ENCODE results near the gene MATN1.

The MATN1 gene

GRCh38 chr1:30706528-30706927 lies 16.9 kb downstream of the MATN1 start (continued):
- no peak for TF ChIP-seq GLIS3 (CRISPR knock-in tag; IDR thresholded peaks at IDR 0.05)
- TF ChIP-seq CSRNP3 (CRISPR knock-in tag; IDR thresholded peaks at IDR 0.05) = no peak
- TF ChIP-seq ZNF8 (CRISPR knock-in tag; IDR thresholded peaks at IDR 0.05) = no peak
- TF ChIP-seq RARB (CRISPR knock-in tag; IDR thresholded peaks at IDR 0.05) = no peak
- no peak for TF ChIP-seq TCF4 (CRISPR knock-in tag; IDR thresholded peaks at IDR 0.05; ENCODE audit: borderline replicate concordance)
- no peak for TF ChIP-seq ZNF565 (CRISPR knock-in tag; conservative IDR thresholded peaks at IDR 0.05; ENCODE audit: low read depth)
- TF ChIP-seq ESRRG (CRISPR knock-in tag; IDR thresholded peaks at IDR 0.05) = no peak
- TF ChIP-seq OSR1 (CRISPR knock-in tag; IDR thresholded peaks at IDR 0.05) = no peak
- no peak for TF ChIP-seq ZFP3 (CRISPR knock-in tag; IDR thresholded peaks at IDR 0.05)
- no peak for TF ChIP-seq PPARA (CRISPR knock-in tag; IDR thresholded peaks at IDR 0.05; ENCODE audit: borderline replicate concordance)
- TF ChIP-seq ZNF70 (CRISPR knock-in tag; IDR thresholded peaks at IDR 0.05) = no peak

GRCh38 chr1:30705698-30706097 lies 17.7 kb downstream of the MATN1 start:
- no peak for TF ChIP-seq PATZ1 (CRISPR knock-in tag; IDR thresholded peaks at IDR 0.05; ENCODE audit: borderline replicate concordance)
- no peak for TF ChIP-seq POU6F1 (CRISPR knock-in tag; IDR thresholded peaks at IDR 0.05; ENCODE audit: borderline replicate concordance, low read depth)
- no peak for TF ChIP-seq CREB5 (CRISPR knock-in tag; IDR thresholded peaks at IDR 0.05; ENCODE audit: low read depth)
- no peak for TF ChIP-seq ZC3H10 (CRISPR knock-in tag; IDR thresholded peaks at IDR 0.05)
- no peak for TF ChIP-seq ARNTL (CRISPR knock-in tag; IDR thresholded peaks at IDR 0.05; ENCODE audit: borderline replicate concordance, low read depth)
- no peak for TF ChIP-seq PPARA (CRISPR knock-in tag; IDR thresholded peaks at IDR 0.05; ENCODE audit: borderline replicate concordance)
- TF ChIP-seq ESRRG (CRISPR knock-in tag; IDR thresholded peaks at IDR 0.05) = no peak
- no peak for TF ChIP-seq ZNF70 (CRISPR knock-in tag; IDR thresholded peaks at IDR 0.05)
- no peak for TF ChIP-seq ZNF565 (CRISPR knock-in tag; conservative IDR thresholded peaks at IDR 0.05; ENCODE audit: low read depth)
- no peak for TF ChIP-seq ISL1 (CRISPR knock-in tag; IDR thresholded peaks at IDR 0.05)
- TF ChIP-seq ZFP3 (CRISPR knock-in tag; IDR thresholded peaks at IDR 0.05) = no peak
- TF ChIP-seq SNAI2 (CRISPR knock-in tag; IDR thresholded peaks at IDR 0.05) = no peak
- no peak for TF ChIP-seq CSRNP3 (CRISPR knock-in tag; IDR thresholded peaks at IDR 0.05)
- no peak for TF ChIP-seq TOX (CRISPR knock-in tag; IDR thresholded peaks at IDR 0.05; ENCODE audit: borderline replicate concordance)
- no peak for TF ChIP-seq BACH2 (CRISPR knock-in tag; IDR thresholded peaks at IDR 0.05; ENCODE audit: borderline replicate concordance)
- no peak for TF ChIP-seq RARB (CRISPR knock-in tag; IDR thresholded peaks at IDR 0.05)
- TF ChIP-seq GLIS3 (CRISPR knock-in tag; IDR thresholded peaks at IDR 0.05) = no peak
- no peak for ATAC-seq

GRCh38 chr1:30704765-30705509 lies 18.4 kb downstream of the MATN1 start:
- TF ChIP-seq ZFP30 (CRISPR knock-in tag; IDR thresholded peaks at IDR 0.05) (no peak), PPARA (CRISPR knock-in tag; IDR thresholded peaks at IDR 0.05; ENCODE audit: borderline replicate concordance) (no peak), ISL1 (CRISPR knock-in tag; IDR thresholded peaks at IDR 0.05) (no peak), ZNF565 (CRISPR knock-in tag; conservative IDR thresholded peaks at IDR 0.05; ENCODE audit: low read depth) (no peak), ZNF70 (CRISPR knock-in tag; IDR thresholded peaks at IDR 0.05) (no peak), PATZ1 (CRISPR knock-in tag; IDR thresholded peaks at IDR 0.05; ENCODE audit: borderline replicate concordance) (no peak), ESRRG (CRISPR knock-in tag; IDR thresholded peaks at IDR 0.05) (no peak), CSRNP3 (CRISPR knock-in tag; IDR thresholded peaks at IDR 0.05) (no peak)
- ATAC-seq = no peak

All from SK-N-SH treated with all-trans-retinoic acid at 6 μM for 48 hours (cell line).